ENCODE data around the gene RELN. TPM values are rescaled to one million over a fixed set of nuclear protein-coding genes. Genes with fewer than 3 reads are reported as not detected.

Gene RELN
- total RNA-seq, 1 donor: under 0.01 TPM

GRCh38 chr7:103569621-103570305 is 419.7 kb downstream of the RELN start:
- no peaks in the 10 kb centered on the region for H3K27me3 ChIP-seq (ENCODE audit: insufficient read depth, low read length)

DNA sequence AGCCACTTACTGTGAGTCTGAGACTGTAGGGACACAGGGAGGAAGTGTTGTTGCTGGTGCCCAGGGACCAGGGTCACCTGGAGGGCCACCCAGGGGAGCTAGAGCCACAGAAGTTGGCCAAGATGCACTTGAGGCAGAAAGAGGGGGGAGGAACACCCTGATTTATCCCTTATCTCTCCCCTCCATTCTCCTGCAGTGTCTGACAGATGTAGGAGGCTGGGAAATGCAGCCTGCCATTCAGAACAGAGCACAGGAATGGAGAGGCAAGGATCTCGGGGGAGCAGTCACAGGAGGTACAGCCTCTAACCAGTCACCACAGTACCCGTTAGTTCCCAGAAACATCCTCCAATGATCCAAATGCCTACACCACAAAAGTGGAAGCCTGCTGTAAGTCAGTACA is 425.0 kb downstream of the RELN start:
- Histone ChIP-seq H3K27me3 (ENCODE audit: insufficient read depth, low read length) (no peaks in the 10 kb centered on the region), H3K4me3 (ENCODE audit: low read length) (no peak overlapping the region), H3K9me3 (ENCODE audit: low read depth, low read length) (no peaks in the 10 kb centered on the region), H3K4me1 (ENCODE audit: insufficient read depth, low read length) (no peaks in the 10 kb centered on the region)

More at GRCh38 chr7:103569621-103570305, 419.7 kb downstream of the RELN start:
- H3K9me3 ChIP-seq (ENCODE audit: low read depth, low read length): no peaks in the 10 kb centered on the region
- no peaks in the 10 kb centered on the region for H3K4me1 ChIP-seq (ENCODE audit: insufficient read depth, low read length)
- no peak overlapping the region for H3K4me3 ChIP-seq (ENCODE audit: low read length)

DNA sequence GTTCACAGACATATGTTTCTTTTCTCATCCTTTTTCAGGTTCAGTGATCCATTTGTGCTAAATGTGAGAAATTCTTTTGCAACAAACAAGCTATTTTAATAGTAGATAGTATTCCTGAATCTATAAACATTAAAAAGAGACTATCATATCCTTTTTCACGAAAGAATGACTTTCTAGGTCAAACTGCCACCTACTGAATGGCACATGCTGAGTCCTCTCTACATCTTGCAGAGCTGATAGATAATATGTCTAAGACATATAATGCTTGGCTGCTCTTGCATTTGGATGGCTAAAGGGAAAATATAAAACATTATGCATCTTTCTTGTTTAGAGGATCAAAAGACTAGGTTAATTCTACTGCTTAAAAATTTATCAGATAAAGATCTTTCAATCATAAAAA is 429.3 kb downstream of the RELN start:
- no peaks in the 10 kb centered on the region for H3K9me3 ChIP-seq (ENCODE audit: low read depth, low read length)
- no peaks in the 10 kb centered on the region for H3K4me1 ChIP-seq (ENCODE audit: insufficient read depth, low read length)
- H3K27me3 ChIP-seq (ENCODE audit: insufficient read depth, low read length): no peaks in the 10 kb centered on the region
- no peak overlapping the region for H3K4me3 ChIP-seq (ENCODE audit: low read length)

DNA sequence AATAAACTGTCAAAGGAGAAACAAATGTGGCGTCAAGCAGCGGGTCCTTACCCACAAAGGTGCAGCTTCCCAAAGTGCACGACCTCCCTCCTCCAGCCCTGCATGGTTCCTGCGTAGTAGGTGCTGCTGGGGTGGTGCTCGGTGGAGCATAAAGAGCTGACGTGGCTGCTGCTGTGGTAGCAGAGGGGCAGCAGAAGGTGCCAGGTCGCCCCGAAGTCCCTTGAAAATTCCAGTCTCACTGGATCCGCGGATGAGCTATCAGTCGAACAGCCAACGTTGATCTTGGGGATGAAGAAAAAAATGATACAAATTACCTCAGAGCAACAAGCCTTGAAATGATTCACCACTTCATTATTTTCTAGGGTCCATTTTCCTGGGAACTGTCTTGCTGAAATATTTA is 438.4 kb downstream of the RELN start:
- Histone ChIP-seq H3K27me3 (ENCODE audit: insufficient read depth, low read length) (no peaks in the 10 kb centered on the region), H3K9me3 (ENCODE audit: low read depth, low read length) (no peaks in the 10 kb centered on the region), H3K4me3 (ENCODE audit: low read length) (no peak overlapping the region), H3K4me1 (ENCODE audit: insufficient read depth, low read length) (no peaks in the 10 kb centered on the region)

DNA sequence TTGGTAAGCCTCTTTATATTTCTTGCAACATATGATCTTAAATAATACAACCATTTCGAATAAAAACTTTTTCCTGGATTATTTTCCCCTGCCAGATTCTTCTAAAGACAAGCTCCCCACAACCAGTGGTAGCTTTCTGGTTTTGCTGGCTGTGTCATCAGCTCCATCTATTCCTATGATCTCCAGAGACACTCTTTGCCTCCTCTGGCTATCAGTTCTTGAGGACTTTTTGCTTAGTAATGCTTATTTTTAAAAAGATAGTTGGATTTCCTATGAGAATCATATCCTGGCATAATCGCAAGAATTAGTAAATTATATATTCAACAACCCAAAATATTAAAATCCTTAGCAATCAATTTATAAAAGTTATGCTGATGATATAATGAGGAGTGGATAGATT is 439.7 kb downstream of the RELN start:
- H3K4me1 ChIP-seq (ENCODE audit: insufficient read depth, low read length): no peaks in the 10 kb centered on the region
- H3K9me3 ChIP-seq (ENCODE audit: low read depth, low read length): no peaks in the 10 kb centered on the region
- H3K27me3 ChIP-seq (ENCODE audit: insufficient read depth, low read length): no peaks in the 10 kb centered on the region
- H3K4me3 ChIP-seq (ENCODE audit: low read length): no peak overlapping the region

DNA sequence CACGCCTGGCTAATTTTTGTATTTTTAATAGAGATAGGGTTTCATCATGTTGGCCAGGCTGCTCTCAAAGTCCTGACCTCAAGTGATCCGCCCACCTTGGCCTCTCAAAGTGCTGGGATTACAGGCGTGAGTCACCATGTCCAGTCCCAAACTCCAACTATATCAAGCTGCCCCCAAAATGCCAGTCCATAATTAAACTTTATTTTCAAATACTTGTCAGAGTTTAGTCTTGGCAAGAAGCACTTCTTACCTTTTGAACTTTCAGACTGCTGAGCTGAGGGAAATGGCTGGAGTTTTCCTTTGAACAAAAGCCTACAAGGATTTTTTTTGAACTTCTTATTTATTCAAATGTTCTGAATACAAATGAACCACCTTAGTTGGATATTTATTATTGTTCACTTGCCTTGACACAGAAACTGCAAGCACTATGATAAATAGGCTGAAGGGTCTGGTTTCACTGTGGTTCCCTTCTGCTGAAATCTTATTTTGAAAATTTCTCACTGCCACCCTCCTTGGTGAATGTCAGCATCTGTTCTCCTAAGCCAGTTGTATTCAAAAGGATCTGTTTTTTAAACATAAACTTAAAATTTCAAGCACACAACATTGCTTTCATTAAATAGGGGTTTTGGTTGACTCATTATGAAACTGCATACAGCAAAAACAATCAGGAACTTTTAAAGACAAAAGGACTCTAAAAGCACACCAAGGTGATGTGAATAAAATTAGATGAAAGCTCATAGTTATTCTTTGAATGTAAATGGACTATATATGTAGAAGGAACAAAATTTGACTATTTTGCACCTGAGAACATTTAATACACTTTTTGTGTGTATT is 441.8 kb downstream of the RELN start:
- Histone ChIP-seq H3K4me1 (ENCODE audit: insufficient read depth, low read length) (no peaks in the 10 kb centered on the region), H3K27me3 (ENCODE audit: insufficient read depth, low read length) (no peaks in the 10 kb centered on the region), H3K4me3 (ENCODE audit: low read length) (no peak overlapping the region), H3K9me3 (ENCODE audit: low read depth, low read length) (no peaks in the 10 kb centered on the region)

GRCh38 chr7:103542470-103542869 is 447.0 kb downstream of the RELN start:
- Histone ChIP-seq H3K4me3 (ENCODE audit: low read length) (no peak overlapping the region), H3K9me3 (ENCODE audit: low read depth, low read length) (no peaks in the 10 kb centered on the region), H3K27me3 (ENCODE audit: insufficient read depth, low read length) (peaks cover 2% of the 10 kb centered on the region), H3K4me1 (ENCODE audit: insufficient read depth, low read length) (no peaks in the 10 kb centered on the region)

DNA sequence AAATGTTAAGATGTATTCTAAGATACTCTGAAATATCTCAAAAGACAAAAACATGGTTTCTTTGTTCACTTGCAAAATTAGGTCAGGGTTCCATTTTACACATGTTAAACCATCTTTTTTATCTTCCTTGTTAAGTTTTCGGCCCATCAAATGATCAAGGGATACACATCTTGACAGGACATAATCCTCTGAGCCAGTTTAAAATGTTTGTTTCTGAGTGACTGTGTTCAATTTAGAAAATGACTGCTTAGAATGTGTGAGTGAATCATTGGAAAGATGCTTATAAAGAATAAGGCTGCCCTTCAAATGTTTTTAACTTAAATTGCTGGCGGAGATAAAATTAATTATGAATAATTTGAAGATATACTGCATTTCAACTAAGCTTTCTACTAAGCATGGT is 447.5 kb downstream of the RELN start:
- Histone ChIP-seq H3K27me3 (ENCODE audit: insufficient read depth, low read length) (peaks cover 2% of the 10 kb centered on the region), H3K9me3 (ENCODE audit: low read depth, low read length) (no peaks in the 10 kb centered on the region), H3K4me1 (ENCODE audit: insufficient read depth, low read length) (no peaks in the 10 kb centered on the region), H3K4me3 (ENCODE audit: low read length) (no peak overlapping the region)

DNA sequence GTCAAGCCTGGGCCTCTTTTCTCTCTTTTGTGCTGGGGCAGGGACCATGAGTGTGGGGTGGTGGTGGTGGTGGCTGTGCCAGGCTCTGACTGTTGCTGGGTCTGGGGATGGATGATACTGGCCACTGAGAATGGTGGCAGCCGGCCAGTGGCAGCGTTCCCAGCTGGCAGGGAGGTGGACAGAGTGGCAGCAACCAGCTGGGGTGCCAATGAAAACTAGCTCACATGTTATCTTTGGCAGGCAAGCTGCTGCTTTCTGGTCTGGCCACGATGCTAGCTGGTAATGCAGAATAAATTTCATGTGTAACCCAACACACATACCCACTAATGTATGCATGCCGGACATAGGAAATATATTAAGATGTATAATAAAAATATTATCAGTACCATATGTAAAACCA is 448.4 kb downstream of the RELN start:
- Histone ChIP-seq H3K9me3 (ENCODE audit: low read depth, low read length) (no peaks in the 10 kb centered on the region), H3K4me3 (ENCODE audit: low read length) (no peak overlapping the region), H3K27me3 (ENCODE audit: insufficient read depth, low read length) (peaks cover 2% of the 10 kb centered on the region), H3K4me1 (ENCODE audit: insufficient read depth, low read length) (no peaks in the 10 kb centered on the region)

- Histone ChIP-seq H3K9me3 (ENCODE audit: low read depth, low read length) (no peaks in the 10 kb centered on the region), H3K4me1 (ENCODE audit: insufficient read depth, low read length) (no peaks in the 10 kb centered on the region), H3K27me3 (ENCODE audit: insufficient read depth, low read length) (peaks cover 2% of the 10 kb centered on the region), H3K4me3 (ENCODE audit: low read length) (no peak overlapping the region)
These were observed 449.1 kb downstream of the RELN start for GRCh38 chr7:103540338-103540737.

DNA sequence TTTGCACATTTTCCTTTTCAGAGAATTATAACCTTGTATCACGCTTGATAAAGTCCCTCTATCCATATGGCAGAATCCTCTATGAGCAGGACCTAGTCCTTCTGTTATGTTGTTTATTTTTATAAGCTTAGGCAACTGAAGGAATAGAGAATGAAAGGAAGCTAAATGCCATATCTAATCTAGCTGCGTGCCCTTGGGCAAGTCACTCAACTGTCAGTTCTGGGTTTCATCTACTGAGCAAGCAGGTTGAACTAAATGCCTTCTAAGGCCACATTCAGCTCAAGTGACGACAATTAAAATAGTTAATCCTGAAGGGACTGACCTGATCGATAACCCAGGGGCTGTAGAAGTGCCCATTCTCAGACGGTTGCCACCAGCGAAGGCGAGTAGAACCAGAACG is 449.6 kb downstream of the RELN start:
- Histone ChIP-seq H3K27me3 (ENCODE audit: insufficient read depth, low read length) (peaks cover 2% of the 10 kb centered on the region), H3K9me3 (ENCODE audit: low read depth, low read length) (no peaks in the 10 kb centered on the region), H3K4me3 (ENCODE audit: low read length) (no peak overlapping the region), H3K4me1 (ENCODE audit: insufficient read depth, low read length) (no peaks in the 10 kb centered on the region)

GRCh38 chr7:103538964-103539709 is 450.3 kb downstream of the RELN start:
- Histone ChIP-seq H3K4me1 (ENCODE audit: insufficient read depth, low read length) (no peaks in the 10 kb centered on the region), H3K27me3 (ENCODE audit: insufficient read depth, low read length) (peaks cover 2% of the 10 kb centered on the region), H3K4me3 (ENCODE audit: low read length) (no peak overlapping the region), H3K9me3 (ENCODE audit: low read depth, low read length) (no peaks in the 10 kb centered on the region)

GRCh38 chr7:103533761-103534160 is 455.7 kb downstream of the RELN start:
- no peaks in the 10 kb centered on the region for H3K27me3 ChIP-seq (ENCODE audit: insufficient read depth, low read length)
- no peaks in the 10 kb centered on the region for H3K9me3 ChIP-seq (ENCODE audit: low read depth, low read length)
- H3K4me3 ChIP-seq (ENCODE audit: low read length): no peak overlapping the region
- H3K4me1 ChIP-seq (ENCODE audit: insufficient read depth, low read length): no peaks in the 10 kb centered on the region

- no peaks in the 10 kb centered on the region for H3K9me3 ChIP-seq (ENCODE audit: low read depth, low read length)
- H3K27me3 ChIP-seq (ENCODE audit: insufficient read depth, low read length): no peaks in the 10 kb centered on the region
- H3K4me1 ChIP-seq (ENCODE audit: insufficient read depth, low read length): no peaks in the 10 kb centered on the region
- H3K4me3 ChIP-seq (ENCODE audit: low read length): no peak overlapping the region
These were observed 456.5 kb downstream of the RELN start for GRCh38 chr7:103532955-103533354.

DNA sequence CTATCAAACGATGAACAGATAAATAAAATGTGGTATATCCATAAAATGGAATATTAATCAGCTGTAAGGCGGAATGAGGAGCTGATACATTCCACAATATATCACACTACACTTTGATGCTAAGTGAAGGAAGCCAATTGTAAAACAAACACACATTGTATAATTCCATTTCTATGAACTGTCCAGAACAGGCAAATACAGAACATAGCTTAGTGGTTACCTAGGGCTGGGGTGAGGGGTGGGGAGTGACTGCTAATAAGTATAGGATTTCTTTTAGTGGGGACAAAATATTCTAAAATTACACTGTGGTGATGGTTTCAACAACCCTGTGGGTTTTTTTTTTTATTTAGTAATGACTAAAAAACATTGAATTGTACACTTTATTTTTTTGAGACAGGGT is 461.3 kb downstream of the RELN start:
- H3K4me1 ChIP-seq (ENCODE audit: insufficient read depth, low read length): no peaks in the 10 kb centered on the region
- no peaks in the 10 kb centered on the region for H3K27me3 ChIP-seq (ENCODE audit: insufficient read depth, low read length)
- no peak overlapping the region for H3K4me3 ChIP-seq (ENCODE audit: low read length)
- H3K9me3 ChIP-seq (ENCODE audit: low read depth, low read length): no peaks in the 10 kb centered on the region
